PFSK-1 (cell line): ENCODE data around the gene SLC6A16.

Experiments used
- POLR2AphosphoS5 ChIP-seq: IDR thresholded peaks from 2 replicates; pipeline ENCODE4 v1.6.1; 2012; ENCODE audit warnings: low read depth, mild to moderate bottlenecking, control low read depth, low read length, moderate library complexity
- TAF1 ChIP-seq: IDR thresholded peaks from 2 replicates; pipeline ENCODE4 v1.6.1; 2012; ENCODE audit warnings: low read length, control low read depth, borderline replicate concordance; ENCODE audit not compliant: insufficient read depth

- TF ChIP-seq POLR2AphosphoS5 (no peak), TAF1 (no peak)
Observed at GRCh38 chr19:49243726-49244125, 81.3 kb downstream of the SLC6A16 start.
